ENCODE results near the gene TECR. TPM values are rescaled to one million over a fixed set of nuclear protein-coding genes. Genes with fewer than 3 reads are reported as not detected.
A peak's percentile ranks its signal among the peaks of the same experiment; 100 is the strongest.

The TECR gene
- total and polyA plus RNA-seq, 2 of the 13 experiments (the other 11 are each of a cell fraction or from before 2014, with no cell fraction given) = 54.9 to 121 TPM

DNA sequence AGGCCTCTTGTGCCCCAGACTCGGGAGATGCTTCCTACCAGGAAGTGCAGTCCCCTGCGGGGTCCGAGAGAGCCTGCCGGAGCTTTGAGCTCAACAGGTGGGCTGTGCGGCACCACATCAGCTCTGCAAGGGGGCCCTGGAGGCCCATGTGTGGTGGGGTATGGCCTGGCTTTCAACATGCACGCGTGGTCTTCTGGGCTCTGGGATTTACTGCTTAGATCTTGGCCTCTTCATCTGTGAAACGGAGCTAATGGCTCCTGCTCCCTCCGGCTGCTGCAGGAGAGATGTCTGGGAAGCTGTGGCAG, 24.5 kb downstream of the TECR start:
- peak overlapping the region; percentile 54 for H3K4me2 ChIP-seq (ENCODE audit: low read depth, low read length)
- no peaks in the 10 kb centered on the region; the same call in 1 of the 2 replicates for H4K20me1 ChIP-seq (ENCODE audit: insufficient read depth, low read length)
- TF ChIP-seq ZNF768 (CRISPR knock-in tag; IDR thresholded peaks at IDR 0.05) (no peak), ZNF607 (CRISPR knock-in tag; IDR thresholded peaks at IDR 0.05; ENCODE audit: borderline replicate concordance) (peak; percentile 26; the same call in 1 of the 2 replicates)
- POLR2A ChIA-PET = interaction anchor here (0.9 to 2.6 kb wide), 6 partner anchors 18 to 58 kb away, joined by 3 to 17 read pairs (median 7); partner anchors contain the start of genes DNAJB1, GIPC1 and NDUFB7
- intact Hi-C loops (cut with micrococcal nuclease; ENCODE audit: unreplicated experiment) (loop anchor here (1.0 kb wide), 1 partner anchor 41 kb away; no protein-coding TSS in a partner anchor), in situ Hi-C loops (cut with HindIII; ENCODE audit: extremely low pct_ligation_motif_present, low pct_unique_long_range_greater_than_20kb) (no loop called here)
- H3K27ac ChIP-seq (ENCODE audit: extremely low read length, insufficient read depth, low read length) = peak overlapping the region; percentile 66
- peak overlapping the region; percentile 36; the same call in 1 of the 2 replicates for H3K9ac ChIP-seq (ENCODE audit: insufficient read depth, low read depth, low read length)
- peaks cover 61% of the 10 kb centered on the region for H3K4me1 ChIP-seq (ENCODE audit: insufficient read depth, low read length)
- H3K79me2 ChIP-seq (ENCODE audit: insufficient read depth, low read length) = peaks cover 40% of the 10 kb centered on the region
- no peak overlapping the region for H2AFZ ChIP-seq (ENCODE audit: low read length)
- peaks cover 3 to 4% of the 10 kb centered on the region in 2 experiments; a peak in 2 of 5 replicates for H3K36me3 ChIP-seq (replicated peaks in 1 of 2; ENCODE audit: control insufficient read depth in 1 of 2, insufficient read depth in 2 of 2, low read length in 2 of 2)
- WGBS (ENCODE audit: low lambda C conversion rate) = 60% methylated on average over 1 of the region's 9 CpGs
- no peaks in the 10 kb centered on the region for H3K27me3 ChIP-seq (ENCODE audit: control insufficient read depth in 1 of 2, insufficient read depth in 2 of 2, low read length in 2 of 2)
- CTCF ChIA-PET (ENCODE audit: low intra/inter-chr PET ratio, low total read pairs) = interaction anchor here (1.3 kb wide), 1 partner anchor 79 kb away, joined by 3 read pairs; the partner anchor contains the start of gene PTGER1
- no TSS peak for BruUV-seq (replicated peaks)
- ATAC-seq = no peak
- no peak for FAIRE-seq
- H3K4me3 ChIP-seq (replicated peaks in 1 of 3; ENCODE audit: insufficient read depth in 1 of 3, low read depth in 2 of 3, low read length in 3 of 3) = peak overlapping the region in 1 of 3 experiments; percentile 29; a peak in 1 of 6 replicates
- H3K9me3 ChIP-seq (ENCODE audit: low read length) = no peaks in the 10 kb centered on the region
- DNase-seq (ENCODE audit: low spot score) = no peak

DNA sequence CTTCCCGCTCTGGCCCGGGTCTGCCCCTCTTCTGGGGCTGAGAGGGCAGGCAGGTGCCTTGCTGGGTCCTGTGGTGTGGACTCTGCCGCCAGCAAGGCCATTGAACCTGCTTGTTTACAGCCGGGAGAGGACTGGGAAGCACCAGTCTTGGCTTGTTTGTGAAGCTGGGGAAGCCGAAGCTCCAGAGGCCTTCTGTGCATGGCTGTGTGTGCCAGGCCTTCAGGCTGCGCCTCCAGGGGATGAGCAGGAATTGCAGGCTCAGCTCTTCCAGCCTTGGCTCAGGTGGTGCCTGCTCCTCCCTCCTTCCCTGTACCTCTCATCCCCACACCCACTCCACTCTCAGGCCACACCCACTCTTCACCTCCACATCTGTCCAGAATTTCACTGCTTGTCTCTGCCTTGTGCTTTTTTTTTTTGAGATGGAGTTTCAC, 25.0 kb downstream of the TECR start:
- CTCF ChIA-PET (ENCODE audit: low intra/inter-chr PET ratio, low total read pairs) = interaction anchor here (1.3 kb wide), 1 partner anchor 79 kb away, joined by 3 read pairs; the partner anchor contains the start of gene PTGER1
- H3K4me1 ChIP-seq (ENCODE audit: insufficient read depth, low read length) = peaks cover 61% of the 10 kb centered on the region
- no peak; the same call in 1 of the 2 replicates for TF ChIP-seq ZNF572 (CRISPR knock-in tag; IDR thresholded peaks at IDR 0.05)
- no peak for TF ChIP-seq RNF2 (conservative IDR thresholded peaks at IDR 0.05; ENCODE audit: low read depth)
- TF ChIP-seq, protein P1, sequence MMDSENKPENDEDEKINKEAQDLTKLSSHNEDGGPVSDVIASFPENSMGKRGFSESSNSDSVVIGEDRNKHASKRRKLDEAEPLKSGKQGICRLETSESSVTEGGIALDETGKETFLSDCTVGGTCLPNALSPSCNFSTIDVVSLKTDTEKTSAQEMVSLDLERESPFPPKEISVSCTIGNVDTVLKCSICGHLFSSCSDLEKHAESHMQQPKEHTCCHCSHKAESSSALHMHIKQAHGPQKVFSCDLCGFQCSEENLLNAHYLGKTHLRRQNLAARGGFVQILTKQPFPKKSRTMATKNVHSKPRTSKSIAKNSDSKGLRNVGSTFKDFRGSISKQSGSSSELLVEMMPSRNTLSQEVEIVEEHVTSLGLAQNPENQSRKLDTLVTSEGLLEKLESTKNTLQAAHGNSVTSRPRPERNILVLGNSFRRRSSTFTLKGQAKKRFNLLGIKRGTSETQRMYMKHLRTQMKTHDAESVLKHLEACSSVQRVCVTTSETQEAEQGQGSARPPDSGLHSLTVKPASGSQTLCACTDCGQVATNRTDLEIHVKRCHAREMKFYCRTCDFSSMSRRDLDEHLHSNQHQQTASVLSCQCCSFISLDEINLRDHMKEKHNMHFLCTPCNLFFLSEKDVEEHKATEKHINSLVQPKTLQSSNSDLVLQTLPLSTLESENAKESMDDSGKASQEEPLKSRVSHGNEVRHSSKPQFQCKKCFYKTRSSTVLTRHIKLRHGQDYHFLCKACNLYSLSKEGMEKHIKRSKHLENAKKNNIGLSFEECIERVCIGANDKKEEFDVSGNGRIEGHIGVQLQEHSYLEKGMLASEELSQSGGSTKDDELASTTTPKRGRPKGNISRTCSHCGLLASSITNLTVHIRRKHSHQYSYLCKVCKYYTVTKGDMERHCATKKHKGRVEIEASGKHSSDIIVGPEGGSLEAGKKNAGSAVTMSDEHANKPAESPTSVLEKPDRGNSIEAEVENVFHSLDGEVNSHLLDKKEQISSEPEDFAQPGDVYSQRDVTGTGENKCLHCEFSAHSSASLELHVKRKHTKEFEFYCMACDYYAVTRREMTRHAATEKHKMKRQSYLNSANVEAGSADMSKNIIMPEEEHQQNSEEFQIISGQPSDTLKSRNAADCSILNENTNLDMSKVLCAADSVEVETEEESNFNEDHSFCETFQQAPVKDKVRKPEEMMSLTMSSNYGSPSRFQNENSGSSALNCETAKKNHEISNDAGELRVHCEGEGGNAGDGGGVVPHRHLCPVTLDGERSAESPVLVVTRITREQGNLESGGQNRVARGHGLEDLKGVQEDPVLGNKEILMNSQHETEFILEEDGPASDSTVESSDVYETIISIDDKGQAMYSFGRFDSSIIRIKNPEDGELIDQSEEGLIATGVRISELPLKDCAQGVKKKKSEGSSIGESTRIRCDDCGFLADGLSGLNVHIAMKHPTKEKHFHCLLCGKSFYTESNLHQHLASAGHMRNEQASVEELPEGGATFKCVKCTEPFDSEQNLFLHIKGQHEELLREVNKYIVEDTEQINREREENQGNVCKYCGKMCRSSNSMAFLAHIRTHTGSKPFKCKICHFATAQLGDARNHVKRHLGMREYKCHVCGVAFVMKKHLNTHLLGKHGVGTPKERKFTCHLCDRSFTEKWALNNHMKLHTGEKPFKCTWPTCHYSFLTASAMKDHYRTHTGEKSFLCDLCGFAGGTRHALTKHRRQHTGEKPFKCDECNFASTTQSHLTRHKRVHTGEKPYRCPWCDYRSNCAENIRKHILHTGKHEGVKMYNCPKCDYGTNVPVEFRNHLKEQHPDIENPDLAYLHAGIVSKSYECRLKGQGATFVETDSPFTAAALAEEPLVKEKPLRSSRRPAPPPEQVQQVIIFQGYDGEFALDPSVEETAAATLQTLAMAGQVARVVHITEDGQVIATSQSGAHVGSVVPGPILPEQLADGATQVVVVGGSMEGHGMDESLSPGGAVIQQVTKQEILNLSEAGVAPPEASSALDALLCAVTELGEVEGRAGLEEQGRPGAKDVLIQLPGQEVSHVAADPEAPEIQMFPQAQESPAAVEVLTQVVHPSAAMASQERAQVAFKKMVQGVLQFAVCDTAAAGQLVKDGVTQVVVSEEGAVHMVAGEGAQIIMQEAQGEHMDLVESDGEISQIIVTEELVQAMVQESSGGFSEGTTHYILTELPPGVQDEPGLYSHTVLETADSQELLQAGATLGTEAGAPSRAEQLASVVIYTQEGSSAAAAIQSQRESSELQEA (CRISPR knock-in tag; IDR thresholded peaks at IDR 0.05; ENCODE audit: not compliant biosample characterization) = peak; percentile 25
- TF ChIP-seq, protein P2, sequence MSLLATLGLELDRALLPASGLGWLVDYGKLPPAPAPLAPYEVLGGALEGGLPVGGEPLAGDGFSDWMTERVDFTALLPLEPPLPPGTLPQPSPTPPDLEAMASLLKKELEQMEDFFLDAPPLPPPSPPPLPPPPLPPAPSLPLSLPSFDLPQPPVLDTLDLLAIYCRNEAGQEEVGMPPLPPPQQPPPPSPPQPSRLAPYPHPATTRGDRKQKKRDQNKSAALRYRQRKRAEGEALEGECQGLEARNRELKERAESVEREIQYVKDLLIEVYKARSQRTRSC (CRISPR knock-in tag; IDR thresholded peaks at IDR 0.05; ENCODE audit: low read depth) = no peak
- TF ChIP-seq ZNF44 (CRISPR knock-in tag; IDR thresholded peaks at IDR 0.05) = 0 out of 2 replicates have a peak, but pooled peaks have one; percentile 25

More for the DNA sequence above, 25.0 kb downstream of the TECR start:
- peak; percentile 83 for ATAC-seq
- peak overlapping the region in 1 of 3 experiments; percentile 29; a peak in 1 of 6 replicates for H3K4me3 ChIP-seq (replicated peaks in 1 of 3; ENCODE audit: insufficient read depth in 1 of 3, low read depth in 2 of 3, low read length in 3 of 3)
- H2AFZ ChIP-seq (ENCODE audit: low read length) = no peak overlapping the region
- no peaks in the 10 kb centered on the region; the same call in 1 of the 2 replicates for H4K20me1 ChIP-seq (ENCODE audit: insufficient read depth, low read length)
- POLR2A ChIA-PET = interaction anchor here (0.6 to 2.6 kb wide), 10 partner anchors 16 to 1612 kb away, joined by 3 to 17 read pairs (median 5); partner anchors contain the start of genes DNAJB1, GIPC1 and NDUFB7
- in situ Hi-C loops (cut with HindIII; ENCODE audit: extremely low pct_ligation_motif_present, low pct_unique_long_range_greater_than_20kb) = no loop called here
- intact Hi-C loops (cut with micrococcal nuclease; ENCODE audit: unreplicated experiment) = loop anchor here (1.0 kb wide), 1 partner anchor 41 kb away; no protein-coding TSS in a partner anchor
- peak overlapping the region; percentile 54 for H3K4me2 ChIP-seq (ENCODE audit: low read depth, low read length)
- H3K9me3 ChIP-seq (ENCODE audit: low read length) = no peaks in the 10 kb centered on the region
- no peaks in the 10 kb centered on the region for H3K27me3 ChIP-seq (ENCODE audit: control insufficient read depth in 1 of 2, insufficient read depth in 2 of 2, low read length in 2 of 2)
- peak overlapping the region; percentile 36; the same call in 1 of the 2 replicates for H3K9ac ChIP-seq (ENCODE audit: insufficient read depth, low read depth, low read length)
- H3K27ac ChIP-seq (ENCODE audit: extremely low read length, insufficient read depth, low read length) = peak overlapping the region; percentile 66
- 80% methylated on average over 1 of the region's 6 CpGs for WGBS (ENCODE audit: low lambda C conversion rate)
- BruUV-seq (replicated peaks) = no TSS peak
- H3K79me2 ChIP-seq (ENCODE audit: insufficient read depth, low read length) = peaks cover 42% of the 10 kb centered on the region
- FAIRE-seq = peak; percentile 84
- H3K36me3 ChIP-seq (replicated peaks in 1 of 2; ENCODE audit: control insufficient read depth in 1 of 2, insufficient read depth in 2 of 2, low read length in 2 of 2) = peaks cover 3 to 4% of the 10 kb centered on the region in 2 experiments; a peak in 2 of 5 replicates
- DNase-seq (ENCODE audit: low spot score) = peak; percentile 76
